HEK293 (cell line): ENCODE data around the gene LRRC7.

Experiments
- CTCF ChIA-PET: fragments of 350-600 bp; formaldehyde crosslinking; extraction: SDS; loops from one replicate; lab custom pipeline; 2021; ENCODE audit warnings: antibody characterized with exemption; lab: Yijun Ruan, JAX
- POLR2A ChIA-PET: fragments of 300-600 bp; formaldehyde crosslinking; extraction: SDS; loops from one replicate; lab custom pipeline; 2020; ENCODE audit warnings: antibody characterized with exemption, inconsistent platforms; lab: Yijun Ruan, JAX
- H3K27ac ChIP-seq: fragments of 200-500 bp; sonication (Bioruptor generic); 2 replicates; pipeline ENCODE4 v1.5.1; 2014; ENCODE audit warnings: low read depth, low read length, control low read depth, inconsistent platforms; ENCODE audit errors: extremely low read depth
- H3K36me3 ChIP-seq, 2 experiments: fragments of 200-500 bp in 1 of 2; sonication (Bioruptor generic) in 1 of 2; 1 replicate in 1 of 2; 2 replicates in 1 of 2; pipeline ENCODE4 v1.5.1; 2014 to 2017; ENCODE audit warnings: inconsistent platforms in 2 of 2, low read length in 2 of 2; ENCODE audit not compliant: control insufficient read depth in 2 of 2, insufficient read depth in 1 of 2
- H3K4me1 ChIP-seq: fragments of 200-500 bp; sonication (Bioruptor generic); 2 replicates; pipeline ENCODE4 v1.5.1; 2014; ENCODE audit warnings: mild to moderate bottlenecking, low read length, inconsistent platforms; ENCODE audit not compliant: control insufficient read depth, insufficient read depth
- H3K4me3 ChIP-seq: 2 replicates; pipeline ENCODE4 v1.5.1; 2011; ENCODE audit warnings: low read depth, mild to moderate bottlenecking, control low read depth, low read length, moderate library complexity
- H3K9me3 ChIP-seq: fragments of 200-500 bp; sonication (Bioruptor generic); 2 replicates; pipeline ENCODE4 v1.5.1; 2014; ENCODE audit warnings: low read depth, low read length, inconsistent platforms; ENCODE audit not compliant: control insufficient read depth, insufficient read depth
- ELK4 ChIP-seq: IDR thresholded peaks from 2 replicates; pipeline ENCODE4 v1.6.1; 2011; ENCODE audit warnings: mild to moderate bottlenecking, low read depth, low read length, borderline replicate concordance
- GLI4 ChIP-seq: fragments of 450-650 bp; formaldehyde crosslinking; IDR thresholded peaks from 2 replicates; pipeline ENCODE4 v1.5.1; 2016; ENCODE audit warnings: missing biosample characterization, missing genetic modification characterization
- HOXA7 ChIP-seq: sonication (generic); formaldehyde crosslinking; IDR thresholded peaks from 2 replicates; pipeline ENCODE4 v1.8.1; 2022; ENCODE audit warnings: missing genetic modification reagents, borderline replicate concordance
- PRDM10 ChIP-seq: fragments of 450-650 bp; formaldehyde crosslinking; IDR thresholded peaks from 2 replicates; pipeline ENCODE4 v1.5.1; 2016; ENCODE audit warnings: missing biosample characterization, missing genetic modification characterization
- SCRT1 ChIP-seq: fragments of 450-650 bp; formaldehyde crosslinking; IDR thresholded peaks from 2 replicates; pipeline ENCODE4 v1.5.1; 2016; ENCODE audit warnings: missing biosample characterization, missing genetic modification characterization, borderline replicate concordance
- ZBTB17 ChIP-seq: fragments of 450-650 bp; formaldehyde crosslinking; IDR thresholded peaks from 2 replicates; pipeline ENCODE4 v1.5.1; 2016; ENCODE audit warnings: missing biosample characterization, missing genetic modification characterization
- ZEB2 ChIP-seq: fragments of 450-650 bp; formaldehyde crosslinking; IDR thresholded peaks from 2 replicates; pipeline ENCODE4 v1.5.1; 2016; ENCODE audit warnings: missing biosample characterization, missing genetic modification characterization
- ZNF169 ChIP-seq: fragments of 450-650 bp; formaldehyde crosslinking; IDR thresholded peaks from 2 replicates; pipeline ENCODE4 v1.5.1; 2016; ENCODE audit warnings: missing biosample characterization, missing genetic modification characterization
- ZNF174 ChIP-seq: fragments of 450-650 bp; formaldehyde crosslinking; IDR thresholded peaks from 2 replicates; pipeline ENCODE4 v1.5.0; 2017; ENCODE audit warnings: missing biosample characterization, mild to moderate bottlenecking, missing genetic modification characterization
- ZNF211 ChIP-seq: fragments of 450-650 bp; formaldehyde crosslinking; IDR thresholded peaks from 2 replicates; pipeline ENCODE4 v1.5.1; 2016; ENCODE audit warnings: low read depth, missing biosample characterization, missing genetic modification characterization
- ZNF362 ChIP-seq: fragments of 450-650 bp; formaldehyde crosslinking; IDR thresholded peaks from 2 replicates; pipeline ENCODE4 v1.5.1; 2016; ENCODE audit warnings: missing biosample characterization, missing genetic modification characterization
- ZNF37A ChIP-seq: fragments of 450-650 bp; IDR thresholded peaks from 2 replicates; pipeline ENCODE4 v1.5.1; 2018; ENCODE audit warnings: missing biosample characterization, missing genetic modification characterization
- ZNF423 ChIP-seq: fragments of 450-650 bp; formaldehyde crosslinking; IDR thresholded peaks from 2 replicates; pipeline ENCODE4 v1.5.1; 2016; ENCODE audit warnings: missing biosample characterization, missing genetic modification characterization
- ZNF501 ChIP-seq: fragments of 450-650 bp; formaldehyde crosslinking; IDR thresholded peaks from 2 replicates; pipeline ENCODE4 v1.5.1; 2016; ENCODE audit warnings: missing biosample characterization, missing genetic modification characterization
- ZNF544 ChIP-seq: fragments of 450-650 bp; formaldehyde crosslinking; IDR thresholded peaks from 2 replicates; pipeline ENCODE4 v1.5.0; 2017; ENCODE audit warnings: missing biosample characterization, missing genetic modification characterization
- ZNF558 ChIP-seq: fragments of 450-650 bp; formaldehyde crosslinking; IDR thresholded peaks from 2 replicates; pipeline ENCODE4 v1.5.1; 2016; ENCODE audit warnings: missing biosample characterization, missing genetic modification characterization
- ZNF610 ChIP-seq: fragments of 450-650 bp; formaldehyde crosslinking; IDR thresholded peaks from 2 replicates; pipeline ENCODE4 v1.5.1; 2016; ENCODE audit warnings: missing biosample characterization, missing genetic modification characterization, borderline replicate concordance
- ZNF624 ChIP-seq: fragments of 450-650 bp; formaldehyde crosslinking; IDR thresholded peaks from 2 replicates; pipeline ENCODE4 v1.5.1; 2017; ENCODE audit warnings: missing biosample characterization, missing genetic modification characterization
- ZNF626 ChIP-seq: fragments of 450-650 bp; sonication (Bioruptor Pico); formaldehyde crosslinking; IDR thresholded peaks from 2 replicates; pipeline ENCODE4 v1.5.1; 2018; ENCODE audit warnings: missing biosample characterization, missing genetic modification characterization, inconsistent platforms
- ZNF639 ChIP-seq: fragments of 450-650 bp; formaldehyde crosslinking; IDR thresholded peaks from 2 replicates; pipeline ENCODE4 v1.5.1; 2016; ENCODE audit warnings: missing biosample characterization, missing genetic modification characterization
- ZNF692 ChIP-seq: fragments of 450-650 bp; formaldehyde crosslinking; IDR thresholded peaks from 2 replicates; pipeline ENCODE4 v1.5.1; 2016; ENCODE audit warnings: missing biosample characterization, missing genetic modification characterization
- ZNF704 ChIP-seq: fragments of 450-650 bp; formaldehyde crosslinking; IDR thresholded peaks from 2 replicates; pipeline ENCODE4 v1.5.1; 2016; ENCODE audit warnings: missing biosample characterization, missing genetic modification characterization
- ZSCAN23 ChIP-seq: fragments of 450-650 bp; formaldehyde crosslinking; IDR thresholded peaks from 2 replicates; pipeline ENCODE4 v1.5.1; 2016; ENCODE audit warnings: missing biosample characterization, missing genetic modification characterization
- ZXDB ChIP-seq: fragments of 450-650 bp; formaldehyde crosslinking; IDR thresholded peaks from 2 replicates; pipeline ENCODE4 v1.5.1; 2016; ENCODE audit warnings: missing biosample characterization, missing genetic modification characterization

LRRC7 gene

GRCh38 chr1:69686367-69686984 is 118.8 kb downstream of the LRRC7 start:
- no peak for TF ChIP-seq ZNF624 (tag by site-specific recombination)
- H3K4me1 ChIP-seq, result no peaks in the 10 kb centered on the region
- CTCF ChIA-PET, result no interaction called here
- no peak overlapping the region for H3K27ac ChIP-seq
- no peaks in the 10 kb centered on the region for H3K36me3 ChIP-seq
- POLR2A ChIA-PET, result no interaction called here
- H3K9me3 ChIP-seq, result no peaks in the 10 kb centered on the region
- no peak overlapping the region for H3K4me3 ChIP-seq

GRCh38 chr1:69688193-69688592 is 120.5 kb downstream of the LRRC7 start:
- no peak for TF ChIP-seq HOXA7 (CRISPR knock-in tag)
- TF ChIP-seq ZNF211, result no peak
- no peak for TF ChIP-seq ZNF423 (tag by site-specific recombination)
- no peak for TF ChIP-seq ZNF544
- no peak for TF ChIP-seq ZNF501 (tag by site-specific recombination)
- no peak for TF ChIP-seq ZSCAN23 (tag by site-specific recombination)
- TF ChIP-seq ELK4, result no peak
- no peak for TF ChIP-seq SCRT1
- no peak for TF ChIP-seq ZNF558 (tag by site-specific recombination)
- TF ChIP-seq ZNF174, result no peak
- TF ChIP-seq GLI4 (tag by site-specific recombination), result no peak
- no peak for TF ChIP-seq ZNF639 (tag by site-specific recombination)
- TF ChIP-seq ZNF692, result no peak
- no peak for TF ChIP-seq ZXDB (tag by site-specific recombination)
- TF ChIP-seq ZBTB17 (tag by site-specific recombination), result no peak
- no peak for TF ChIP-seq ZNF37A (tag by site-specific recombination)
- ChIA-PET CTCF (interaction anchor here (0.6 kb wide), 1 partner anchor 1247 kb away, joined by 4 read pairs; no protein-coding TSS in a partner anchor), POLR2A (no interaction called here)
- Histone ChIP-seq H3K36me3 (no peaks in the 10 kb centered on the region), H3K27ac (no peak overlapping the region), H3K4me1 (no peaks in the 10 kb centered on the region), H3K4me3 (no peak overlapping the region), H3K9me3 (no peaks in the 10 kb centered on the region)

- H3K9me3 ChIP-seq, result no peaks in the 10 kb centered on the region
- no peak overlapping the region for H3K4me3 ChIP-seq
- H3K27ac ChIP-seq, result no peak overlapping the region
- CTCF ChIA-PET, result no interaction called here
- no peaks in the 10 kb centered on the region for H3K36me3 ChIP-seq
- H3K4me1 ChIP-seq, result no peaks in the 10 kb centered on the region
- POLR2A ChIA-PET, result no interaction called here
- TF ChIP-seq ZNF610 (tag by site-specific recombination) (no peak), ZNF169 (tag by site-specific recombination) (no peak), ZNF362 (tag by site-specific recombination) (no peak), ZNF626 (tag by site-specific recombination) (no peak), ZNF704 (no peak), ZEB2 (tag by site-specific recombination) (no peak), PRDM10 (no peak)
Measured at GRCh38 chr1:69691179-69691578, 123.5 kb downstream of the LRRC7 start.
